Uterus (tissue), 2 donors: ENCODE measurements around the gene EIF3I.

ENCODE experiments used
- POLR2A ChIP-seq, 2 donors: fragments of 450-650 bp; IDR thresholded peaks; one replicate each; pipeline ENCODE4 v1.6.1; 2016; ENCODE audit warnings: antibody characterized with exemption in 2 of 2, mild to moderate bottlenecking in 1 of 2, moderate library complexity in 1 of 2
- TF ChIP-seq, protein P1 (sequence below), 4 experiments: fragments of 200-600 bp in 2 of 4; fragments of 450-650 bp in 2 of 4; sonication (generic) in 2 of 4; IDR thresholded peaks; one replicate each; pipeline ENCODE4 v1.5.1; 2016 to 2019; ENCODE audit warnings: antibody characterized with exemption in 4 of 4, mild to moderate bottlenecking in 2 of 4, moderate library complexity in 1 of 4

GRCh38 chr1:32272557-32273390 is 50.6 kb downstream of the EIF3I start:
- TF ChIP-seq, protein P1, sequence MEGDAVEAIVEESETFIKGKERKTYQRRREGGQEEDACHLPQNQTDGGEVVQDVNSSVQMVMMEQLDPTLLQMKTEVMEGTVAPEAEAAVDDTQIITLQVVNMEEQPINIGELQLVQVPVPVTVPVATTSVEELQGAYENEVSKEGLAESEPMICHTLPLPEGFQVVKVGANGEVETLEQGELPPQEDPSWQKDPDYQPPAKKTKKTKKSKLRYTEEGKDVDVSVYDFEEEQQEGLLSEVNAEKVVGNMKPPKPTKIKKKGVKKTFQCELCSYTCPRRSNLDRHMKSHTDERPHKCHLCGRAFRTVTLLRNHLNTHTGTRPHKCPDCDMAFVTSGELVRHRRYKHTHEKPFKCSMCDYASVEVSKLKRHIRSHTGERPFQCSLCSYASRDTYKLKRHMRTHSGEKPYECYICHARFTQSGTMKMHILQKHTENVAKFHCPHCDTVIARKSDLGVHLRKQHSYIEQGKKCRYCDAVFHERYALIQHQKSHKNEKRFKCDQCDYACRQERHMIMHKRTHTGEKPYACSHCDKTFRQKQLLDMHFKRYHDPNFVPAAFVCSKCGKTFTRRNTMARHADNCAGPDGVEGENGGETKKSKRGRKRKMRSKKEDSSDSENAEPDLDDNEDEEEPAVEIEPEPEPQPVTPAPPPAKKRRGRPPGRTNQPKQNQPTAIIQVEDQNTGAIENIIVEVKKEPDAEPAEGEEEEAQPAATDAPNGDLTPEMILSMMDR (IDR thresholded peaks at IDR 0.05) = no peak
- no peak for TF ChIP-seq POLR2A (IDR thresholded peaks at IDR 0.05)
